A549 (cell line): Measurements from ENCODE around the gene MOB3A. TPM values are rescaled to one million over a fixed set of nuclear protein-coding genes. Genes with fewer than 3 reads are reported as not detected.
A peak's percentile ranks its signal among the peaks of the same experiment; 100 is the strongest.

Source experiments
- ATAC-seq, 2 experiments: fragments of 200-7000 bp in 1 of 2; fragments of >200 bp in 1 of 2; cut with Nextera tagmentation in 1 of 2; cut with Tn5 transposase in 1 of 2; 3 replicates each; pipeline versions ENCODE4 v1.8.0 to v1.9.1; 2018 to 2020; ENCODE audit warnings: mild to moderate bottlenecking in 1 of 2, moderate library complexity in 1 of 2
- CTCF ChIA-PET: fragments of 300-600 bp; sonication (Branson Sonifier 250); formaldehyde crosslinking; extraction: SDS; loops from one replicate; lab custom pipeline; 2021; ENCODE audit warnings: antibody characterized with exemption, inconsistent platforms; lab: Yijun Ruan, JAX
- POLR2A ChIA-PET: fragments of 350-600 bp; formaldehyde crosslinking; extraction: SDS; loops from one replicate; lab custom pipeline; 2021; ENCODE audit warnings: antibody characterized with exemption, inconsistent platforms; lab: Yijun Ruan, JAX
- DNase-seq, 2 experiments: peaks; one replicate each; pipeline versions ENCODE4 v3.0.0 to v3.0.0-alpha.2; 2011 to 2016; ENCODE audit warnings: low read depth in 1 of 2, low spot score in 1 of 2
- FAIRE-seq: peaks from 2 replicates; lab custom pipeline; 2011; peaks lifted over from hg19 to GRCh38; lab: Jason Lieb, UNC
- H3K27ac ChIP-seq, 2 experiments: fragments of >200 bp; sonication (Bioruptor Twin); formaldehyde crosslinking; 3 replicates each; pipeline ENCODE4 v1.5.1; 2016 to 2017
- H3K4me1 ChIP-seq: fragments of >200 bp; sonication (Bioruptor Twin); formaldehyde crosslinking; 3 replicates; pipeline ENCODE4 v1.6.1; 2016
- H3K4me2 ChIP-seq: fragments of >200 bp; sonication (Bioruptor Twin); formaldehyde crosslinking; 3 replicates; pipeline ENCODE4 v1.6.1; 2016
- H3K4me3 ChIP-seq: fragments of >200 bp; sonication (Bioruptor Twin); formaldehyde crosslinking; 3 replicates; pipeline ENCODE4 v1.5.1; 2016
- H3K9me3 ChIP-seq: fragments of >200 bp; sonication (Bioruptor Twin); formaldehyde crosslinking; 3 replicates; pipeline ENCODE4 v1.6.1; 2016
- CBX8 ChIP-seq: fragments of 200-600 bp; sonication (generic); IDR thresholded peaks from 2 replicates; pipeline ENCODE4 v1.6.1; 2016
- CEBPB ChIP-seq, 2 experiments: fragments of >200 bp in 1 of 2; sonication (Bioruptor Twin) in 1 of 2; formaldehyde crosslinking in 1 of 2; IDR thresholded peaks; 2 replicates each; pipeline ENCODE4 v1.6.1; 2012 to 2016
- CHD2 ChIP-seq: fragments of 150-350 bp; IDR thresholded peaks from 2 replicates; pipeline ENCODE4 v1.6.1; 2014; ENCODE audit warnings: low read length; ENCODE audit not compliant: partially characterized antibody
- CTCF ChIP-seq: fragments of >200 bp; sonication (Bioruptor Twin); formaldehyde crosslinking; IDR thresholded peaks from 3 replicates; pipeline ENCODE4 v1.5.1; 2016
- E2F6 ChIP-seq: IDR thresholded peaks from 2 replicates; pipeline ENCODE4 v1.6.1; 2012; ENCODE audit warnings: low read depth, borderline replicate concordance
- EHF ChIP-seq: fragments of 250-450 bp; sonication (Bioruptor Pico); IDR thresholded peaks from 2 replicates; pipeline ENCODE4 v1.5.0; 2020; ENCODE audit warnings: mild to moderate bottlenecking
- EHMT2 ChIP-seq: fragments of 200-600 bp; sonication (generic); IDR thresholded peaks from 2 replicates; pipeline ENCODE4 v1.6.1; 2016; ENCODE audit warnings: antibody characterized with exemption, low read depth, mild to moderate bottlenecking, moderate library complexity
- EP300 ChIP-seq, 2 experiments: fragments of >200 bp; sonication (Bioruptor Twin); formaldehyde crosslinking; IDR thresholded peaks; 2 replicates in 1 of 2; 3 replicates in 1 of 2; pipeline ENCODE4 v1.6.1; 2016 to 2017
- ESRRA ChIP-seq: fragments of 150-350 bp; IDR thresholded peaks from 2 replicates; pipeline ENCODE4 v1.6.1; 2014; ENCODE audit warnings: mild to moderate bottlenecking, low read length, borderline replicate concordance
- FOXS1 ChIP-seq: fragments of 250-450 bp; sonication (Bioruptor Pico); IDR thresholded peaks from 2 replicates; pipeline ENCODE4 v1.5.0; 2020; ENCODE audit warnings: mild to moderate bottlenecking, moderate library complexity
- GATA3 ChIP-seq: IDR thresholded peaks from 2 replicates; pipeline ENCODE4 v1.6.1; 2012; ENCODE audit warnings: borderline replicate concordance
- HES2 ChIP-seq: fragments of >200 bp; sonication (Bioruptor Twin); formaldehyde crosslinking; IDR thresholded peaks from 2 replicates; pipeline ENCODE4 v1.6.1; 2016
- HOXA7 ChIP-seq: fragments of 250-450 bp; sonication (Bioruptor Pico); IDR thresholded peaks from 2 replicates; pipeline ENCODE4 v1.5.0; 2020; ENCODE audit warnings: mild to moderate bottlenecking, moderate library complexity
- HOXB13 ChIP-seq: fragments of 250-450 bp; sonication (Bioruptor Pico); IDR thresholded peaks from 2 replicates; pipeline ENCODE4 v1.5.0; 2020; ENCODE audit warnings: low read depth, mild to moderate bottlenecking, moderate library complexity
- HOXB5 ChIP-seq: fragments of 250-450 bp; sonication (Bioruptor Pico); IDR thresholded peaks from 2 replicates; pipeline ENCODE4 v1.5.0; 2020; ENCODE audit warnings: mild to moderate bottlenecking, moderate library complexity
- MAFK ChIP-seq: fragments of 450-650 bp; IDR thresholded peaks from 2 replicates; pipeline ENCODE4 v1.6.1; 2014; ENCODE audit not compliant: partially characterized antibody
- MAZ ChIP-seq: fragments of 150-350 bp; IDR thresholded peaks from 2 replicates; pipeline ENCODE4 v1.6.1; 2014; ENCODE audit warnings: antibody characterized with exemption, low read depth, low read length, borderline replicate concordance
- MYC ChIP-seq: IDR thresholded peaks from 2 replicates; pipeline ENCODE4 v1.6.1; 2012; ENCODE audit warnings: mild to moderate bottlenecking, inconsistent platforms, low read length, improper control_type of control experiment, borderline replicate concordance
- NFE2L2 ChIP-seq: fragments of 150-350 bp; conservative IDR thresholded peaks from 2 replicates; pipeline ENCODE4 v1.6.1; 2014; ENCODE audit warnings: low read length
- NR3C1 ChIP-seq: fragments of >200 bp; sonication (Bioruptor Twin); formaldehyde crosslinking; IDR thresholded peaks from 3 replicates; pipeline ENCODE4 v1.6.1; 2017
- PHF8 ChIP-seq: fragments of 200-600 bp; sonication (generic); IDR thresholded peaks from 2 replicates; pipeline ENCODE4 v1.6.1; 2016; ENCODE audit warnings: low read depth, mild to moderate bottlenecking, antibody characterized with exemption, moderate library complexity, borderline replicate concordance
- POLR2AphosphoS2 ChIP-seq: conservative IDR thresholded peaks from 2 replicates; pipeline ENCODE4 v1.6.1; 2012; ENCODE audit warnings: low read length, improper control_type of control experiment, inconsistent platforms
- RAD21 ChIP-seq, 2 experiments: fragments of >200 bp in 1 of 2; sonication (Bioruptor Twin) in 1 of 2; formaldehyde crosslinking in 1 of 2; IDR thresholded peaks in 1 of 2; conservative IDR thresholded peaks in 1 of 2; 2 replicates in 1 of 2; 3 replicates in 1 of 2; pipeline ENCODE4 v1.6.1; 2012 to 2018; ENCODE audit warnings: inconsistent platforms in 1 of 2
- RARB ChIP-seq: fragments of 250-450 bp; sonication (Bioruptor Pico); IDR thresholded peaks from 2 replicates; pipeline ENCODE4 v1.8.0; 2021; ENCODE audit warnings: mild to moderate bottlenecking, moderate library complexity
- RCOR1 ChIP-seq: fragments of 150-350 bp; IDR thresholded peaks from 2 replicates; pipeline ENCODE4 v1.6.1; 2014; ENCODE audit warnings: antibody characterized with exemption, low read length, low read depth
- SMC3 ChIP-seq: fragments of >200 bp; sonication (Bioruptor Twin); formaldehyde crosslinking; IDR thresholded peaks from 3 replicates; pipeline ENCODE4 v1.6.1; 2018; ENCODE audit warnings: inconsistent platforms
- SREBF2 ChIP-seq: fragments of 450-650 bp; IDR thresholded peaks from 2 replicates; pipeline ENCODE4 v1.6.1; 2014; ENCODE audit warnings: mild to moderate bottlenecking, moderate library complexity
- TP53 ChIP-seq: fragments of 250-450 bp; sonication (Bioruptor Pico); IDR thresholded peaks from 2 replicates; pipeline ENCODE4 v1.5.0; 2021; ENCODE audit warnings: mild to moderate bottlenecking, moderate library complexity
- ZFP36 ChIP-seq: fragments of 450-650 bp; IDR thresholded peaks from 2 replicates; pipeline ENCODE4 v1.6.1; 2014; ENCODE audit warnings: borderline replicate concordance; ENCODE audit not compliant: partially characterized antibody
- ZNF302 ChIP-seq: fragments of 250-450 bp; sonication (Bioruptor Pico); IDR thresholded peaks from 2 replicates; pipeline ENCODE4 v1.9.0; 2021; ENCODE audit warnings: inconsistent platforms, mild to moderate bottlenecking, moderate library complexity
- WGBS: methylation state at CpG from one replicate; pipeline ENCODE4 v1.1.6; 2017; ENCODE audit errors: missing lambda C conversion rate; 5-methylcytosine and 5-hydroxymethylcytosine counted together
- polyA plus RNA-seq, 4 experiments: library from polyadenylated mRNA; depleted of rRNA in 3 of 4; stranded (reverse); fragments of >200 nt; fragmentation: RNase III in 1 of 4; extraction: RNeasy Plus Mini Kit Qiagen cat#74134 plus additional on column Dnase treatment in 1 of 4; gene quantifications; 2 replicates in 3 of 4; 3 replicates in 1 of 4; pipeline ENCODE4 v1.2.3, GENCODE V29; 2011 to 2017
- TF ChIP-seq, protein P1 (sequence below): fragments of 250-450 bp; sonication (Bioruptor Pico); IDR thresholded peaks from 2 replicates; pipeline ENCODE4 v1.5.0; 2020; ENCODE audit warnings: low read depth, mild to moderate bottlenecking, moderate library complexity

The MOB3A gene
- polyA plus RNA-seq, 2 of the 4 experiments (the other 2 are of a cell fraction) = 9.1 to 10.9 TPM

GRCh38 chr19:2035590-2035991, 60.5 kb downstream of the MOB3A start:
- FAIRE-seq (no peak), DNase-seq (no peak), ATAC-seq (no peak)
- H3K4me3 ChIP-seq = no peak overlapping the region
- no peak for TF ChIP-seq FOXS1
- no peak for TF ChIP-seq CHD2
- no peak for TF ChIP-seq MYC
- no peak for TF ChIP-seq PHF8
- TF ChIP-seq HES2 = no peak
- no peak for TF ChIP-seq MAZ
- TF ChIP-seq NFE2L2 = no peak
- TF ChIP-seq MAFK = no peak
- no peak for TF ChIP-seq EP300 (IDR thresholded peaks at IDR 0.05)
- no peak for TF ChIP-seq E2F6
- no peak for TF ChIP-seq CBX8
- TF ChIP-seq, protein P1, sequence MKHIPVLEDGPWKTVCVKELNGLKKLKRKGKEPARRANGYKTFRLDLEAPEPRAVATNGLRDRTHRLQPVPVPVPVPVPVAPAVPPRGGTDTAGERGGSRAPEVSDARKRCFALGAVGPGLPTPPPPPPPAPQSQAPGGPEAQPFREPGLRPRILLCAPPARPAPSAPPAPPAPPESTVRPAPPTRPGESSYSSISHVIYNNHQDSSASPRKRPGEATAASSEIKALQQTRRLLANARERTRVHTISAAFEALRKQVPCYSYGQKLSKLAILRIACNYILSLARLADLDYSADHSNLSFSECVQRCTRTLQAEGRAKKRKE (CRISPR knock-in tag) = no peak
- TF ChIP-seq HOXB5 (CRISPR knock-in tag) = no peak
- no peak for TF ChIP-seq ZNF302 (CRISPR knock-in tag)
- no peak for TF ChIP-seq EHMT2
- no peak for TF ChIP-seq ZFP36
- TF ChIP-seq SREBF2 = no peak
- no peak for TF ChIP-seq RCOR1
- TF ChIP-seq GATA3 = no peak
- peaks cover 31% of the 10 kb centered on the region for H3K4me1 ChIP-seq
- H3K9me3 ChIP-seq = peaks cover 9% of the 10 kb centered on the region
- 90% methylated on average over 6 of the region's 14 CpGs for WGBS
- no peak overlapping the region for H3K27ac ChIP-seq
- H3K4me2 ChIP-seq = no peak overlapping the region
- ChIA-PET POLR2A (interaction anchor here (2.2 kb wide), 1 partner anchor 13 kb away, joined by 5 read pairs; no protein-coding TSS in a partner anchor), CTCF (interaction anchor here (0.8 to 2.7 kb wide), 4 partner anchors 16 to 34 kb away, joined by 3 to 13 read pairs (median 7); no protein-coding TSS in a partner anchor)

DNA sequence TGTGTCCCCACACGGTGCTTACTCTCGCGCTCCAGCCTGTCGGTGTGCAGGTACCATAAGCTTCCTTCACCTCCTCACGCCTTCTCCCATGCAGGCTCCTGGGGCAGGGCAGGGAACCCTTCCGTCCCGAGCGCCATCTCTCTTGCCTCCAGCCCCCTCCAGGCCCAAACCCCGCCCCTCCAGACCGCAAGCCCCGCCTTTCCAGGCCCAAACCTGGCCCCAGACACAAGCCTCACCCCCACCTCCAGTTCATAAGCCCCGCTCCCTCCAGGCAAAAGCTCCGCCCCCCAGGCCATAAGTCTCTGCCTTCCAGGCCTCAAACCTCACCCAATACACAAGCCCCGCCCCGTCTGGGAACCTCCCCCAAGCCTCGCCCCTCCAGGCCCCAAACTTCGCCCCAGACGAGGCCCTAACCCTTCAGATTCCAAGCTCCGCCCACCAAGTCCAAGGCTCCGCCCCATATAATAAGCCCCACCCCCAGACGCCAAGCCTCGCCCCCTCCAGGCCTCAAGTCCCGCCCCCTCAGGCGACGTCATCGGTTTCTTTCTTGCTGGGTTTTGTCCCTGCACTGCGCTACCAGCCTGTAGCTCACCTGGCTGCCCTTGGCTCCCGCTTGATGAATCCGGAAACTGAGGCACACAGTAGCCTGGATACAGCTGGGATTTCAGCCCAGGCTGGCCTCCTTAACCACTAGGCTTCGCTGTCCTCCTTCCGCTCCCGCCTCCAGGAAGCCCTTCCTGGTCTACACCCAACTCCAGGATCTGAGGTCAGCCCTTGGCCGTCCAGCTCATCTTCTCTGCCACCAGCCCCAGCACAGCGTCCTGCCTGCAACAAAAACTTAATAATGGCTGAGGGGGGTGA, 61.2 kb downstream of the MOB3A start:
- ATAC-seq = peak in 1 of 2 experiments; percentile 43; a peak in 3 of 6 replicates
- no peak overlapping the region for H3K4me2 ChIP-seq
- H3K27ac ChIP-seq = no peak overlapping the region; a peak in 1 of 6 replicates
- 85% methylated on average over 20 of the region's 34 CpGs for WGBS
- H3K4me1 ChIP-seq = peaks cover 25% of the 10 kb centered on the region
- H3K9me3 ChIP-seq = peaks cover 9% of the 10 kb centered on the region
- H3K4me3 ChIP-seq = no peak overlapping the region
- FAIRE-seq = no peak
- POLR2A ChIA-PET = interaction anchor here (0.8 to 2.2 kb wide), 2 partner anchors 14 to 25 kb away, joined by 5 to 6 read pairs; no protein-coding TSS in a partner anchor
- peak in 1 of 2 experiments; percentile 61 for DNase-seq
- TF ChIP-seq TP53 (no peak), NR3C1 (no peak), SMC3 (no peak), RAD21 (conservative IDR thresholded peaks at IDR 0.05 in 1 of 2, IDR thresholded peaks at IDR 0.05 in 1 of 2) (no peak), ESRRA (no peak), ZNF302 (CRISPR knock-in tag) (no peak), POLR2AphosphoS2 (no peak), MAFK (no peak), RARB (CRISPR knock-in tag) (no peak), HOXB13 (CRISPR knock-in tag) (no peak), SREBF2 (no peak), CEBPB (IDR thresholded peaks at IDR 0.05) (no peak), CTCF (no peak), HOXA7 (CRISPR knock-in tag) (no peak), EHF (CRISPR knock-in tag) (no peak), EP300 (IDR thresholded peaks at IDR 0.05) (no peak)
- TF ChIP-seq, protein P1 (CRISPR knock-in tag) = no peak
- CTCF ChIA-PET = interaction anchor here (0.7 to 2.7 kb wide), 7 partner anchors 9 to 108 kb away, joined by 3 to 13 read pairs (median 3); no protein-coding TSS in a partner anchor
